HG02571 (cell line): ENCODE results near the gene TNRC6C.
"Not testable (repeated sequence)": the region's sequence is repeated elsewhere in the genome, so short reads cannot be mapped to it uniquely, and the experiment has no call there.

Source experiments
- ATAC-seq: cut with Tn5 transposase; IDR thresholded peaks from one replicate; pipeline ENCODE4 v1.9.1; 2021; ENCODE audit warnings: mild to moderate bottlenecking, moderate library complexity; ENCODE audit not compliant: unreplicated experiment

TNRC6C gene

GRCh38 chr17:78110363-78111015 lies 152.0 kb downstream of the TNRC6C start:
- ATAC-seq: no peak

GRCh38 chr17:78111016-78111726 lies 152.7 kb downstream of the TNRC6C start:
- no peak for ATAC-seq

- ATAC-seq: no peak
Measured at GRCh38 chr17:78111727-78112517, 153.4 kb downstream of the TNRC6C start.

- no peak for ATAC-seq
Measured at GRCh38 chr17:78112518-78113471, 154.3 kb downstream of the TNRC6C start.

GRCh38 chr17:78113804-78114785 lies 155.6 kb downstream of the TNRC6C start:
- ATAC-seq: no peak

- no peak for ATAC-seq
Measured at GRCh38 chr17:78114831-78115723, 156.6 kb downstream of the TNRC6C start.

- not testable (repeated sequence) for ATAC-seq
Measured at GRCh38 chr17:78115803-78116202, 157.3 kb downstream of the TNRC6C start.

- no peak for ATAC-seq
Measured at GRCh38 chr17:78116411-78116810, 157.9 kb downstream of the TNRC6C start.

GRCh38 chr17:78117027-78117981 lies 158.8 kb downstream of the TNRC6C start:
- no peak for ATAC-seq

GRCh38 chr17:78118801-78119241 lies 160.3 kb downstream of the TNRC6C start:
- no peak for ATAC-seq

- ATAC-seq: no peak
Measured at GRCh38 chr17:78120537-78120936, 162.0 kb downstream of the TNRC6C start.

- no peak for ATAC-seq
Measured at GRCh38 chr17:78120971-78121800, 162.7 kb downstream of the TNRC6C start.

- no peak for ATAC-seq
Measured at GRCh38 chr17:78121801-78122215, 163.3 kb downstream of the TNRC6C start.

- ATAC-seq: no peak
Measured at GRCh38 chr17:78122216-78122930, 163.9 kb downstream of the TNRC6C start.

- ATAC-seq: no peak
Measured at GRCh38 chr17:78122931-78123249, 164.4 kb downstream of the TNRC6C start.
